Mucosa of rectum (tissue), 2 donors: ENCODE measurements around the gene TGM5.

Experiments
- H3K27ac ChIP-seq, 2 donors: one replicate each; pipeline ENCODE4 v1.7.0; 2013; ENCODE audit warnings: inconsistent platforms in 2 of 2, low read depth in 2 of 2, low read length in 2 of 2
- H3K27me3 ChIP-seq, 2 donors: one replicate each; pipeline ENCODE4 v1.7.0; 2013; ENCODE audit warnings: low read length in 2 of 2; ENCODE audit not compliant: control insufficient read depth in 2 of 2, insufficient read depth in 2 of 2
- H3K36me3 ChIP-seq, 2 donors: one replicate each; pipeline ENCODE4 v1.7.0; 2013; ENCODE audit warnings: low read length in 2 of 2; ENCODE audit not compliant: control insufficient read depth in 2 of 2, insufficient read depth in 2 of 2
- H3K4me1 ChIP-seq, 2 donors: one replicate each; pipeline ENCODE4 v1.7.0; 2013; ENCODE audit warnings: low read length in 2 of 2, mild to moderate bottlenecking in 1 of 2; ENCODE audit not compliant: control insufficient read depth in 2 of 2, insufficient read depth in 2 of 2
- H3K4me3 ChIP-seq, 2 donors: one replicate each; pipeline ENCODE4 v1.7.0; 2013; ENCODE audit warnings: low read length in 2 of 2
- H3K9ac ChIP-seq, 2 donors: one replicate each; pipeline ENCODE4 v1.7.0; 2013; ENCODE audit warnings: low read length in 2 of 2, low read depth in 1 of 2, mild to moderate bottlenecking in 1 of 2
- H3K9me3 ChIP-seq, 2 donors: one replicate each; pipeline ENCODE4 v1.7.0; 2013; ENCODE audit warnings: low read length in 2 of 2; ENCODE audit not compliant: control insufficient read depth in 2 of 2
- donor health status: healthy.
- donor health status: Normal muscosa, but diverticular disease.

TGM5 gene

GRCh38 chr15:43219929-43220928, 46.5 kb downstream of the TGM5 start:
- H3K27me3 ChIP-seq: no peaks in the 10 kb centered on the region
- H3K36me3 ChIP-seq: no peaks in the 10 kb centered on the region
- no peaks in the 10 kb centered on the region for H3K4me1 ChIP-seq
- H3K27ac ChIP-seq: no peak overlapping the region
- H3K4me3 ChIP-seq: no peak overlapping the region
- no peak overlapping the region for H3K9ac ChIP-seq
- H3K9me3 ChIP-seq: no peaks in the 10 kb centered on the region

DNA sequence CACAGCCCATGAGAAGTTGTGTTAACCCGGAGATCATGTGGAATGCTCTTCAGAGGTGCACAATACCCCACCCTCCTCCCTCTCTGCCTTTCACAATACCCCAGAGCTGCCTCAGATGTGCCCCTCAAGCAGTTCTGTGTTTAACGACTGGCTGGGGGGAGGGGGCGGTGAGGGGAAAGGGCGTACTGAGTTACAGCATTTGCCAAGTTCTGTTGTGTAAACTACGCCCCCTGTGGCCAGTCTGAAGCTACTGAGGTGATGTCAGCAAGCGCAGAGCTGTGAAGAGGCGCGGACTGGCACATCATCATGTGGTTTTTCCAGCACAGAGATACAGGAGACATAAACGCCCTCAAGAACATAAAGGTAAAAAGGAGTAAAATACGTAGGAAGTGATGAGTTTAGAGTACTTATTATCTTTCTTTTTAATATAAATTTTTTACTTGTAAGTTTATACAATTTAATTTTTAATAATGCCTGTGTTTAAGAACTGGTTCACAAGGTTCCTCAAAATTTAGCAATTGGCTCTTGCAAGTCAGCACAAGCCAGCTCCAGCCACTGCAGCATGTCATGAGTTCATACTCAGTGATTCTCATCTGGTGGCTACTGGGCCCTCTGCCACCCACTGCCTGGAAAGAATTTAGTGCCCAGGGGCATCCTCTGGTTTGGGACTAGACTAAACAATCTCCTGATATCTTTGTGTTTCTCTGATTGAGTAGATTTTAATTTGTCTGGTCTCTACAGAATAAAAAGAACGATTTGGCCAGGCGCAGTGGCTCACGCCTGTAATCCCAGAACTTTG, 47.6 kb downstream of the TGM5 start:
- no peak overlapping the region for H3K4me3 ChIP-seq
- H3K4me1 ChIP-seq: no peaks in the 10 kb centered on the region
- H3K9me3 ChIP-seq: no peaks in the 10 kb centered on the region
- no peak overlapping the region for H3K27ac ChIP-seq
- H3K36me3 ChIP-seq: no peaks in the 10 kb centered on the region
- no peak overlapping the region for H3K9ac ChIP-seq
- no peaks in the 10 kb centered on the region for H3K27me3 ChIP-seq

DNA sequence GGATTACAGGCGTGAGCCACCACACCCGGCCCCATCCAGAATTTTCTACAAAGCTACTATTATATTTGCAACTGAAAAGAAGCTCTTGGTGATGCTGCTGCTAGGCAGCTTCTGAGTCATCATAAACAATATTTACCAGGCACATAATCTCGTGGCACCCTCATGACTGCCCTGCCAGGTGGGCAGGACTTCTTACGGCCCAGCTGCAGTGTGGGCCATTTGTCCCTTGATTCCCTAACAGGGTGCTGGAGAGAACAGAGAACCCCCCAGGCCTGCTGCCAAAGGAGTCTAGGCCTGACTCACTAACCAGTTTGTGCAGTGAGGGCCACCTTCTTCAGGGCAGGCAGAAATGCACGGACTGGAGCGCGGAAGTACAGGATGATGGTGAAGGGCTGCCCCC, 50.8 kb downstream of the TGM5 start:
- H3K27me3 ChIP-seq: no peaks in the 10 kb centered on the region
- no peak overlapping the region for H3K9ac ChIP-seq

GRCh38 chr15:43214592-43215295, 52.0 kb downstream of the TGM5 start:
- H3K27me3 ChIP-seq: no peaks in the 10 kb centered on the region
- H3K27ac ChIP-seq: no peak overlapping the region
- no peaks in the 10 kb centered on the region for H3K36me3 ChIP-seq
- H3K9me3 ChIP-seq: no peaks in the 10 kb centered on the region
- no peak overlapping the region for H3K4me3 ChIP-seq
- H3K9ac ChIP-seq: no peak overlapping the region
- H3K4me1 ChIP-seq: no peaks in the 10 kb centered on the region

More for the DNA sequence above, 50.8 kb downstream of the TGM5 start:
- Histone ChIP-seq H3K9me3 (no peaks in the 10 kb centered on the region), H3K27ac (no peak overlapping the region), H3K4me3 (no peak overlapping the region), H3K4me1 (no peaks in the 10 kb centered on the region), H3K36me3 (no peaks in the 10 kb centered on the region)

DNA sequence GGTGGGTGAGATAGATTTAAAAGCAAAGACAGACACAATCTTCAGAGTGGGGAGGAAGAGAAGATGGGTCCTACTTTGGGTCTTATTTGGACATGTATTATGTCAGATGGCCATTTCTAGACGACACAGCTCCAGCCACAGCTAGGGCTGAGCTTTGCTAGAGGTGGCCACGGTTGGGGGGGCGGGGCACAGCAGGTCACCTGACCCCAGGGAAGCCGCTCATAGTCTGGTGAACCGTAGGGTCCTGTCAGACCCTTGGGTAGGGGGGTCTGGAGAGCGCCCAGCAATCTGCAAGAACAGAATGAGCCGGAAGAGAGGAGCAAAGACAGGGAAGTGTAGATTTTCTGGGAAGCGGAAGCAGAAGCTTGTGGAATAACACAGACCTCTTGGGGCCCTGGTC, 52.6 kb downstream of the TGM5 start:
- H3K27ac ChIP-seq: no peak overlapping the region
- H3K9ac ChIP-seq: no peak overlapping the region
- H3K27me3 ChIP-seq: peaks cover 0 to 2% of the 10 kb centered on the region in 2 donors
- H3K4me1 ChIP-seq: no peaks in the 10 kb centered on the region
- no peak overlapping the region for H3K4me3 ChIP-seq
- H3K9me3 ChIP-seq: no peaks in the 10 kb centered on the region
- H3K36me3 ChIP-seq: no peaks in the 10 kb centered on the region

DNA sequence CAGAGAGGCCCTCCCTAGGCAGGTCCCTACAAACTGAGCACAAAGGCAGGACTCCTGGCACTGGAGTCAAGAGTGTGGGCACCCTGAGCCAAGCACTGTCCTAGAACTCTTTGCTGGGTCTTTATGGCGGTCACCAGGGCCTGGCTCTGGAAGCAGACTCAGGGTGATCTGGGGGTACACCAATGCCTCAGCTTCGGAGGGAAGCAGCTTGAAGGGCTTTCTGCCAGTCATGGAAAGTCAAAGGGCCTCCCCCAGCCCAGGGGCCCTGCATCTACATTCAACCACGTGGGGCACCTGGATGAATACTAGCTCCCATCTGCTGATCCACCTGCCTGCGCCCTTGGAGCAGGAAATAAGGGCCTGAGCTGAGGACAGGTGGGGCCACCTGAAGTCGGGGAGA, 53.3 kb downstream of the TGM5 start:
- no peak overlapping the region for H3K27ac ChIP-seq
- H3K9me3 ChIP-seq: no peaks in the 10 kb centered on the region
- H3K4me1 ChIP-seq: no peaks in the 10 kb centered on the region
- no peak overlapping the region for H3K4me3 ChIP-seq
- H3K9ac ChIP-seq: no peak overlapping the region
- H3K27me3 ChIP-seq: peaks cover 0 to 2% of the 10 kb centered on the region in 2 donors
- H3K36me3 ChIP-seq: no peaks in the 10 kb centered on the region

- Histone ChIP-seq H3K9me3 (no peaks in the 10 kb centered on the region), H3K27me3 (peaks cover 0 to 2% of the 10 kb centered on the region in 2 donors), H3K4me1 (no peaks in the 10 kb centered on the region), H3K4me3 (no peak overlapping the region), H3K9ac (no peak overlapping the region), H3K36me3 (no peaks in the 10 kb centered on the region), H3K27ac (no peak overlapping the region)
Observed at GRCh38 chr15:43212951-43213350, 53.8 kb downstream of the TGM5 start.

DNA sequence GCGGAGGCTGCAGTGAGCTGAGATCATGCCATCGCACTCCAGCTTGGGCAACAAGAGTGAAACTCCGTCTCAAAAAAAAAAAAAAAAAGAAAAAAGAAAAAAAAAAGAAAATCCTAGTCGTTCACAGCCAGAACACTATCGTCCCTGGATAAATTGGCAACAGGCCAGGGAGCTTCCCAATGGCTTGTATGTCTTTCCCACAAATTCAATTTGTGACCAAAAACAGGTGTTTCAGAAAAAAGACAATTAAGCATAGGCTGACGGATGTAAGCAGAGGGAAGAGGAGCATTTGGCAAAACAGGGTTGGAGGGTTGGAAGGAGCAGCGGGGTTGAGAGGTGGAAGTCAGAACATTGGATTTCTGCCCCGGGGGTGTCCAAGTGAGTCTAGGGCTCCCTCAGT, 54.4 kb downstream of the TGM5 start:
- Histone ChIP-seq H3K4me1 (no peaks in the 10 kb centered on the region), H3K27ac (no peak overlapping the region), H3K36me3 (no peaks in the 10 kb centered on the region), H3K9me3 (no peaks in the 10 kb centered on the region), H3K9ac (no peak overlapping the region), H3K4me3 (no peak overlapping the region), H3K27me3 (peaks cover 0 to 2% of the 10 kb centered on the region in 2 donors)

- H3K36me3 ChIP-seq: no peaks in the 10 kb centered on the region
- H3K9ac ChIP-seq: no peak overlapping the region
- H3K9me3 ChIP-seq: no peaks in the 10 kb centered on the region
Observed at GRCh38 chr15:43211224-43211735, 55.4 kb downstream of the TGM5 start.

More at GRCh38 chr15:43211224-43211735, 55.4 kb downstream of the TGM5 start:
- H3K4me3 ChIP-seq: no peak overlapping the region
- H3K27ac ChIP-seq: no peak overlapping the region
- no peaks in the 10 kb centered on the region for H3K4me1 ChIP-seq
- H3K27me3 ChIP-seq: peaks cover 0 to 2% of the 10 kb centered on the region in 2 donors
